ENCODE data around the gene FBXO41.

FBXO41 gene, protein sequence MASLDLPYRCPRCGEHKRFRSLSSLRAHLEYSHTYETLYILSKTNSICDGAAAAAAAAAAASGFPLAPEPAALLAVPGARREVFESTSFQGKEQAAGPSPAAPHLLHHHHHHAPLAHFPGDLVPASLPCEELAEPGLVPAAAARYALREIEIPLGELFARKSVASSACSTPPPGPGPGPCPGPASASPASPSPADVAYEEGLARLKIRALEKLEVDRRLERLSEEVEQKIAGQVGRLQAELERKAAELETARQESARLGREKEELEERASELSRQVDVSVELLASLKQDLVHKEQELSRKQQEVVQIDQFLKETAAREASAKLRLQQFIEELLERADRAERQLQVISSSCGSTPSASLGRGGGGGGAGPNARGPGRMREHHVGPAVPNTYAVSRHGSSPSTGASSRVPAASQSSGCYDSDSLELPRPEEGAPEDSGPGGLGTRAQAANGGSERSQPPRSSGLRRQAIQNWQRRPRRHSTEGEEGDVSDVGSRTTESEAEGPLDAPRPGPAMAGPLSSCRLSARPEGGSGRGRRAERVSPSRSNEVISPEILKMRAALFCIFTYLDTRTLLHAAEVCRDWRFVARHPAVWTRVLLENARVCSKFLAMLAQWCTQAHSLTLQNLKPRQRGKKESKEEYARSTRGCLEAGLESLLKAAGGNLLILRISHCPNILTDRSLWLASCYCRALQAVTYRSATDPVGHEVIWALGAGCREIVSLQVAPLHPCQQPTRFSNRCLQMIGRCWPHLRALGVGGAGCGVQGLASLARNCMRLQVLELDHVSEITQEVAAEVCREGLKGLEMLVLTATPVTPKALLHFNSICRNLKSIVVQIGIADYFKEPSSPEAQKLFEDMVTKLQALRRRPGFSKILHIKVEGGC

DNA sequence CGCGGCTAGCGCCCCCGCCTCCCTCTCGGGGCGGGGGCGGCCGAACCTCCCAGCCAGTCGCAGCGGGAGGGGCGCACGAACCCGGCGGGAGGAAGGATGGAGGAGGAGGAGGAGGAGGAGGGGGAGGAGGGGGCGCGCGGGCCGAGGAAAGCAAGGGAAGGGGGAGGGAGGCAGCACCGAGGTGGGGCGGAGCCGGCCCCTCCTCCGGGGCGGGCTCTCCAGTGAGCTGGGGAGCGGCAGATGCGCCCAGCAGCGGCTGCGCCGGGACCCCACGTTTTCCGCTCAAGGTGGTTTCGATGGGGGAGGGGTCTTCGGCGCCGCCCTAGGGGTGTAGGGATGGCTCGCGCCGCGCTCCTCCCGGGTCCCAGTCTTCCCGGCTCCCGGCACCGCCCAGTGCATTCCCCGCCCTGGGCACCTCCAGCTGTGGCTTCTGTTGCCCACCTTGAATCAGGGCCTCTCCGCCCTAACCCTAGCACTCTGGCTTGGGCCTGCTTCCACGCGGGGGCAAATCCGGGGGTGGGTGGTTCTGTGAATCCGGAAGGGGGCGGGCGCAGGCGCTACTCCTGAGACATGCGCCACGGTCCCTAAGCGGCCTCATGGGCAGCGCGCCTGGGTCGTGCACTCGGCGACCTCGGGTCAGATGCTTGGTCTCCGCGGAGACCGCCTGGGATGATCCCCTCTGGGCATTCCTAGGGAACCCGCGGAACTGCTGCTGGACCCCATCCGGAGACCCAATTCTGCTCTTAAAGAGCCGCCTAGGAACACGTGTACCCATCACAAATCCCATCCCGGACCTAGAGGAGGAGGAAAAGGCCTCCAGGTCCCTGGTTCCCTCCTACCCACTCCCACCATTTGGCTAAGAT lies at the start of gene FBXO41:
TSS of gene FBXO41 (minus strand) at position 183 of the 863 bp plus-strand sequence. CDS start 14,848 bp downstream, outside the sequence.
- Mint-ChIP-seq H3K36me3 (peaks cover 7% of the 10 kb centered on the region), H3K9me3 (no peaks in the 10 kb centered on the region), H3K27ac (peak within 1 kb of the TSS; percentile 79), H3K4me3 (peak within 1 kb of the TSS; percentile 69), H3K27me3 (no peaks in the 10 kb centered on the region), H3K4me1 (peaks cover 32% of the 10 kb centered on the region)
- ATAC-seq: peak; percentile 86

DNA sequence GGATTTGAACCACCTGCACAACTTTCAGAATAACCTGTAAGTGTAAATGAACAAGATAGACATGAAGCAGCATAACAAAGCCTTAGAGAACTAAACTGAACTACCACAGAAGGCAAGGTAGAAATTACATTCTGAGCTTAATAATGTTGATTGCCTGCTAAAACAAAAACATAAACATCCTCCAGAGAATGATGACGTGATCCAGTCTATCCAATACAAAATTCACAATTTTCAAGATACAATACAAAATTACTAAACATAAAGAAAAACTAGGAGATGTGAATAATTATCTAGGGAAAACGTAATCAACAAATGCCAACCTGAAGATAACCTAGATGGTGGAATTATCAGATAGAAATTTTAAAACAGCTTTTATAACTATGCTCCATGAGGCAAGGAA lies 49.8 kb upstream of the FBXO41 start:
- Mint-ChIP-seq H3K27me3 (peaks cover 25% of the 10 kb centered on the region), H3K4me3 (no peak overlapping the region), H3K27ac (no peak overlapping the region), H3K36me3 (no peaks in the 10 kb centered on the region), H3K9me3 (no peaks in the 10 kb centered on the region), H3K4me1 (peaks cover 14% of the 10 kb centered on the region)
- ATAC-seq: no peak

DNA sequence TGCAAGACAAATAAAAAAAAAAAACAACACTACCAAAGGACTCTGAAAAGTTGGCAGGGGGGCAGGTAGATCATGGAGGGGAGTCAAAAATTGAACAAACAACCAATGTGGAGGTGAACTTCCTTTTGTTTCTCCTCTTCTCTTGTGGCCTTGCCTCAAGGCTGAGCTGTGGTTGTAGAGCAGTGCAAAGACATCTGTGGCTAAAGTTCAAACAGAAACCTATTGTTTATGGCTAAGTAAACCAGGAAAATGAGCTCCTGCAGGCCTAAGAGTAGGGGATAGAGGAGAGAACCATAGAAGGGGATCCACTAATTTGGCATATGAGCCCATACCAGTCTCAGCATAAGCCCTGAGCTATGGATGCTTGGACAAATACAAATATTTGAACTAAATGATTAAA lies 49.3 kb upstream of the FBXO41 start:
- peaks cover 30% of the 10 kb centered on the region for H3K27me3 Mint-ChIP-seq
- H3K27ac Mint-ChIP-seq: no peak overlapping the region
- no peak overlapping the region for H3K4me3 Mint-ChIP-seq
- ATAC-seq: no peak
- no peaks in the 10 kb centered on the region for H3K9me3 Mint-ChIP-seq
- H3K36me3 Mint-ChIP-seq: no peaks in the 10 kb centered on the region
- H3K4me1 Mint-ChIP-seq: peaks cover 14% of the 10 kb centered on the region

- H3K27me3 Mint-ChIP-seq: peaks cover 42% of the 10 kb centered on the region
- no peaks in the 10 kb centered on the region for H3K9me3 Mint-ChIP-seq
- H3K4me1 Mint-ChIP-seq: no peaks in the 10 kb centered on the region
- no peak for ATAC-seq
- H3K27ac Mint-ChIP-seq: no peak overlapping the region
- no peaks in the 10 kb centered on the region for H3K36me3 Mint-ChIP-seq
- H3K4me3 Mint-ChIP-seq: no peak overlapping the region
These were observed 39.9 kb upstream of the FBXO41 start for GRCh38 chr2:73324126-73324725.

DNA sequence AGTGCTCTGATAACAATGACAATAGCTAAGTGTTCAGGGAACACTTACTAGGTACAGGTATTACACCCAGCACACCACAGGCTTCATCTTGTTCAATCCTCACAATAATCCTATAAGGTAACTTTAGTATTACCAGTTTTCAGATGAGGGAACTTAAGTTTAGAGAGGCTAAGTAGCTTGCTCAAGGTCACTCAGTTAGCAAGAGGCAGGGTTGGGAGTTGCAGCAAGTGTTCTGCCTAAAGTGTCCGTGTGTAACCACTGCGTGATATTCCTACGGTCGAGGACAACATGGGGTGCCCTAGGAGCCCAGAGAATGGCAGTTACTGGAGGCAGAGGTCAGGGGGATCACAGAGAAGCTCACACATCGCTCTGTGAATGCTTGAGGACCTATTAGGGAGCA lies 39.3 kb upstream of the FBXO41 start:
- no peak for ATAC-seq
- Mint-ChIP-seq H3K9me3 (no peaks in the 10 kb centered on the region), H3K27ac (no peak overlapping the region), H3K27me3 (peaks cover 36% of the 10 kb centered on the region), H3K4me3 (no peak overlapping the region), H3K36me3 (no peaks in the 10 kb centered on the region), H3K4me1 (no peaks in the 10 kb centered on the region)

DNA sequence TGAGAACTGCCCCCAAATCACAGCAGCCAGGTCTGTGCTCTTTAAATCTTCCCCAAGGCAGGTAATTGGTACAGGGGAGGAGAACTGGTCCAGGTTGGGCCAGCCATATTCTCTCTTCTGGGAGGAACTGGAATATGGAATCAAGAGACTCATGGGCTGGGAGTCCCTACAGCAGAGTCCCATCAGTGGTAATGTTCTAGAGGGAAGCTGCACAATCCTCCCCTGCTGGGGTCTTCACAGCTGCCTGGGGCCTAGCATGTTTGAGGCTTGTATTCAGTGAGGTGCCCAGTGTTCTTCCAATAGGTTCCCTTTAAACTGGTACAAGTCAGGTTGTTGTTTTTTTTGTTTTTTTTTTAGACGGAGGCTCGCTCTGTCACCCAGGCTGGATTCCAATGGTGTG lies 30.2 kb upstream of the FBXO41 start:
- Mint-ChIP-seq H3K9me3 (peaks cover 6% of the 10 kb centered on the region), H3K4me1 (no peaks in the 10 kb centered on the region)

GRCh38 chr2:73307720-73308119 lies 23.4 kb upstream of the FBXO41 start:
- ATAC-seq: no peak
- Mint-ChIP-seq H3K4me1 (no peaks in the 10 kb centered on the region), H3K36me3 (no peaks in the 10 kb centered on the region), H3K27ac (no peak overlapping the region), H3K4me3 (no peak overlapping the region), H3K9me3 (peaks cover 6% of the 10 kb centered on the region), H3K27me3 (peaks cover 25% of the 10 kb centered on the region)

More for the DNA sequence above, 30.2 kb upstream of the FBXO41 start:
- H3K4me3 Mint-ChIP-seq: no peak overlapping the region
- no peak for ATAC-seq
- H3K27ac Mint-ChIP-seq: no peak overlapping the region
- peaks cover 43% of the 10 kb centered on the region for H3K27me3 Mint-ChIP-seq
- H3K36me3 Mint-ChIP-seq: no peaks in the 10 kb centered on the region

DNA sequence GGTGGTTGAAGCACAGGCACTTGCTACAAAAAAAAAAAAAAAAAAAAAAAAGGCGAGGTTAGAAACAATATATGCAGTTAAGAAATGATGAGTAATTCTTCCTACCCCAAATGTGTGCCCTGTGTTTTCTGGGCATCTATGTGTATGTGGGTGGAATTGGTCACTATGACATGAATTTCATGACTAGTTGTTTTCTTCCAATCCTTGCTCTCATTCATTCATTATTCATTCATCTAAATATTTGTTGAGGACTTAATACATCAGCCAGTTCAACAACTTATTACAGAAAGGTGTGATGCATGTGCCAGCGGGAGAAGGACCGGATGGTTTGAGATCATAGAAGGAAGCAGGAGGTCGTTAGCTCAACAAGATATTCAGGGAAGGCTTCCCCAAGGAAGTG lies 17.4 kb upstream of the FBXO41 start:
- H3K27me3 Mint-ChIP-seq: peaks cover 57% of the 10 kb centered on the region
- no peaks in the 10 kb centered on the region for H3K9me3 Mint-ChIP-seq
- no peak overlapping the region for H3K27ac Mint-ChIP-seq
- H3K4me3 Mint-ChIP-seq: no peak overlapping the region
- no peak for ATAC-seq
- no peaks in the 10 kb centered on the region for H3K4me1 Mint-ChIP-seq
- no peaks in the 10 kb centered on the region for H3K36me3 Mint-ChIP-seq

DNA sequence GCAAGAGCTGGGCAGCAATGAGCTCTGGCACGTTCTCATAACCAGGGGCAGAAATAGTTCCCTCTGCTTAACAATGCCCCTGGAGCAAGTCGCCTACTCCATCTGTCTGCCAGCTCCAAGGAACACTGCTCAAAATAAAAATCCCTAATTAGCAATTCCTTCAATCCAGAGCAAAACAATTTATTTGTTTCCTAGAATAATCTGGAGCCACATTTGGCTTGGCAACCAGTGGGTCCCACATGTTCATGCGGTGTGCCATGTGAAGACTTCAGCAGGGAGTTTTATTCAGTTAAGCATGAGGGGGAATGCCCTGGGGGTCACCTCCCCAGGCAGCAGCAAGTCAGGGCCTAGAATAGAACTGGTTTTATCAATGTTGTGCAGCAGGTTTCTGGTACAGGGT lies 16.6 kb upstream of the FBXO41 start:
- ATAC-seq: no peak
- Mint-ChIP-seq H3K9me3 (no peaks in the 10 kb centered on the region), H3K4me3 (no peak overlapping the region), H3K27ac (no peak overlapping the region), H3K27me3 (peaks cover 64% of the 10 kb centered on the region), H3K4me1 (no peaks in the 10 kb centered on the region), H3K36me3 (no peaks in the 10 kb centered on the region)

- no peak for ATAC-seq
- Mint-ChIP-seq H3K4me1 (no peaks in the 10 kb centered on the region), H3K9me3 (no peaks in the 10 kb centered on the region), H3K27me3 (peaks cover 74% of the 10 kb centered on the region), H3K4me3 (no peak overlapping the region), H3K27ac (no peak overlapping the region), H3K36me3 (no peaks in the 10 kb centered on the region)
These were observed 13.3 kb upstream of the FBXO41 start for GRCh38 chr2:73297586-73297985.

- H3K27me3 Mint-ChIP-seq: peaks cover 71% of the 10 kb centered on the region
These were observed 12.9 kb upstream of the FBXO41 start for GRCh38 chr2:73297151-73297559.

GRCh38 chr2:73295751-73296400 lies 11.6 kb upstream of the FBXO41 start:
- Mint-ChIP-seq H3K27me3 (peaks cover 71% of the 10 kb centered on the region), H3K9me3 (no peaks in the 10 kb centered on the region), H3K4me1 (peaks cover 14% of the 10 kb centered on the region), H3K4me3 (no peak overlapping the region), H3K36me3 (no peaks in the 10 kb centered on the region), H3K27ac (no peak overlapping the region)
- no peak for ATAC-seq

More at GRCh38 chr2:73297151-73297559, 12.9 kb upstream of the FBXO41 start:
- H3K4me3 Mint-ChIP-seq: no peak overlapping the region
- no peaks in the 10 kb centered on the region for H3K9me3 Mint-ChIP-seq
- ATAC-seq: no peak
- no peak overlapping the region for H3K27ac Mint-ChIP-seq
- H3K4me1 Mint-ChIP-seq: peaks cover 1% of the 10 kb centered on the region
- no peaks in the 10 kb centered on the region for H3K36me3 Mint-ChIP-seq

DNA sequence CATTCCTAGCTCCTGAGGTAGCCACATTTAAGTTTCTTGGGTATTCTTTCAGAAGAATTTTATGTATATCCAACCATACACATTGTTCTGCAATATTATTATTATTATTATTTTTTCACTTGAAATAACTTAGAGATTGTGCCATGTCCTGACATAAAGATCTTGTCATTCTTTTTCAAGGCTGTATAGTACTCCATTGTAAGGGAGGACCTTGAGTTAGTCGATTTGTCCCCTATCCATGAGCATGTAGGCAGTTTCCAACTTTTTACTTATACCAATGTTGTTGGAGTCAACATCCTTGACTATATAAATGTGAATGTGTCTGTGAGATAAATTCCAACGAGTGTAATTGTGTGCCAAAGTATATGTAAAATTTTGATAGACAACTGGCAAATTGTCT lies 10.0 kb upstream of the FBXO41 start:
- Mint-ChIP-seq H3K27ac (no peak overlapping the region), H3K27me3 (peaks cover 59% of the 10 kb centered on the region), H3K4me3 (no peak overlapping the region), H3K9me3 (no peaks in the 10 kb centered on the region), H3K4me1 (peaks cover 15% of the 10 kb centered on the region), H3K36me3 (no peaks in the 10 kb centered on the region)
- ATAC-seq: no peak

DNA sequence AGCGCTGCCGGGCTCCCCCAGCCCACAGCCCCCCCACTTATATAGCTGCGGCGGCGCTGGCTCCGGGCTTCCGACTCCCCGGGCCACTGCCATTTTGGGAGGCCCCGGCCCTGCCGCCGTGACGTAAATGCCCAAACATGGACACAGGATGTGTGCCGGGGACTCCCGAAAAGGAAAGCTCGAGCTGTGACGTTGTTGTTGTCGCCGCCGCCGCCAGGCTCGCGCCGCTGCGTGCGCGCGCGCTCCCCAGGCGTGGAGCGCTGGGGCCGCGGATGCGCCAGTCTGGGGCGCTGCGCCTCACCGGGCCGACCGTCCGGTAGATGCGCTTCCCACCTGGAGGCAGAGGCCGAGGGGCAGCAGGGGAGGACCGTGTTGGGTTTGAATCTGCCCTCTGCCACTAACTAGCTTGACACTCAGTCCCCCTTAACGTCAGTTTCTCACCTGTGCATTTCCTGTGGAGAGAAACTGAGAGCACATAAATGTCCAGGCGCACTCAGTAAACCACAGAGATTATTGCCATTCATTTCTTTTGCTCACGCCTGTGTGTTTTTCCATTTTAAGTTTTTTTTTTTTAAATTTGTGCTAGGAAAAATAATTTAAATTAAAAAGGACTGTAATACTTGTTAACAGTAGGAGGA lies 9.4 kb upstream of the FBXO41 start, which contains the start of gene EGR4:
TSS of gene EGR4 (minus strand) at position 15 of the 638 bp plus-strand sequence. CDS start 231 bp downstream, outside the sequence.
- Mint-ChIP-seq H3K4me1 (peaks cover 15% of the 10 kb centered on the region), H3K36me3 (no peaks in the 10 kb centered on the region), H3K27ac (no peak within 1 kb of the TSS), H3K4me3 (peak within 1 kb of the TSS; percentile 84), H3K9me3 (no peaks in the 10 kb centered on the region), H3K27me3 (peaks cover 58% of the 10 kb centered on the region)
- ATAC-seq: peak; percentile 95

Measured in stimulated activated memory B cell treated with anti-CD40 and anti-IgM and Interleukin-4, amounts not matched to agents 10 μg/mL and 1 μg/mL and 100 μg/mL, for 72 hours (primary cell).